ENCODE results near the gene TFPT.

DNA sequence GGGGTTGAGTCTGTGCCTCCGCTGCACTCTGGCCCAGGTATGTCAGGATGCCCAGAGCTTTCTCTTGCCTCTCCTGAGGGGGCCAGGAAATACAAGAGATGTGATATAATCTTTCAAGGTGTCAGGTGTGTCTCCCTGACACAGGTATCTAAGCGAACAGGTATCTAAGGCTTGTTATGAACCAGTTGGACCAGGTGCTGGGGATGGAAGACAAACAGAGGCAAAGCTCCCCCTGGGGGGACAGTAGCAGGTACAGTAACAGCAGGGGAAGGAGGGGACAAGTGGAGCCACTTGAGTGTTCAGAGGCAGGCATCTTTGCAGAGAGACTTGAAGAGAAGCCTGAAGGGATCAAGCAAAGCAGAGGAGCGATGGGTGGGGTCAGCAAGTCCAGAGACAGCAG lies 41.5 kb upstream of the TFPT start:
- TF ChIP-seq, protein P1, sequence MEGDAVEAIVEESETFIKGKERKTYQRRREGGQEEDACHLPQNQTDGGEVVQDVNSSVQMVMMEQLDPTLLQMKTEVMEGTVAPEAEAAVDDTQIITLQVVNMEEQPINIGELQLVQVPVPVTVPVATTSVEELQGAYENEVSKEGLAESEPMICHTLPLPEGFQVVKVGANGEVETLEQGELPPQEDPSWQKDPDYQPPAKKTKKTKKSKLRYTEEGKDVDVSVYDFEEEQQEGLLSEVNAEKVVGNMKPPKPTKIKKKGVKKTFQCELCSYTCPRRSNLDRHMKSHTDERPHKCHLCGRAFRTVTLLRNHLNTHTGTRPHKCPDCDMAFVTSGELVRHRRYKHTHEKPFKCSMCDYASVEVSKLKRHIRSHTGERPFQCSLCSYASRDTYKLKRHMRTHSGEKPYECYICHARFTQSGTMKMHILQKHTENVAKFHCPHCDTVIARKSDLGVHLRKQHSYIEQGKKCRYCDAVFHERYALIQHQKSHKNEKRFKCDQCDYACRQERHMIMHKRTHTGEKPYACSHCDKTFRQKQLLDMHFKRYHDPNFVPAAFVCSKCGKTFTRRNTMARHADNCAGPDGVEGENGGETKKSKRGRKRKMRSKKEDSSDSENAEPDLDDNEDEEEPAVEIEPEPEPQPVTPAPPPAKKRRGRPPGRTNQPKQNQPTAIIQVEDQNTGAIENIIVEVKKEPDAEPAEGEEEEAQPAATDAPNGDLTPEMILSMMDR (IDR thresholded peaks at IDR 0.05): no peak
- TF ChIP-seq EP300 (IDR thresholded peaks at IDR 0.05): no peak

Measured in ovary (tissue), 3 donors.